GM18526 (cell line): ENCODE measurements around the gene GSTO1.

ENCODE experiments used
- POLR2A ChIP-seq: IDR thresholded peaks from 3 replicates; pipeline ENCODE4 v1.6.1; 2011; ENCODE audit not compliant: insufficient read length; ENCODE audit errors: extremely low read depth

The GSTO1 gene

DNA sequence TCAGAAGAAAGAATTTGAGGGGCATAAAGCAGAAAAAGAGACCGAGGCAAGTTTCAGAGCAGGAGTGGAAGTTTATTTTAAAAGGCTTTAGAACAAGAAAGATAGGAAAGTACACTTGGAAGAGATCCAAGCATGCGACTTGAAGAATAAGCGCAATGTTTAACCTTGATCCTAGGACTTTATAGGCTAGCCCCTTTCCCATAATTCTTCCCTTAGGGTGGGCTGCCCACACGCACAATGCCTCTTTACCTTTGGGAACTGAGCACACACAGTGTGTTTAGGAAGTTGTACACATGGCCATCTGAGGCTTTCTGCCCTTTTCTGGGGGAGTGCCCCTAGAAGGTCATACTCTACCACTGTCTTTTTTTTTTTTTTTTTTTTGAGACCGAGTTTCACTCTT is 11.2 kb upstream of the GSTO1 start:
- no peak for TF ChIP-seq POLR2A

DNA sequence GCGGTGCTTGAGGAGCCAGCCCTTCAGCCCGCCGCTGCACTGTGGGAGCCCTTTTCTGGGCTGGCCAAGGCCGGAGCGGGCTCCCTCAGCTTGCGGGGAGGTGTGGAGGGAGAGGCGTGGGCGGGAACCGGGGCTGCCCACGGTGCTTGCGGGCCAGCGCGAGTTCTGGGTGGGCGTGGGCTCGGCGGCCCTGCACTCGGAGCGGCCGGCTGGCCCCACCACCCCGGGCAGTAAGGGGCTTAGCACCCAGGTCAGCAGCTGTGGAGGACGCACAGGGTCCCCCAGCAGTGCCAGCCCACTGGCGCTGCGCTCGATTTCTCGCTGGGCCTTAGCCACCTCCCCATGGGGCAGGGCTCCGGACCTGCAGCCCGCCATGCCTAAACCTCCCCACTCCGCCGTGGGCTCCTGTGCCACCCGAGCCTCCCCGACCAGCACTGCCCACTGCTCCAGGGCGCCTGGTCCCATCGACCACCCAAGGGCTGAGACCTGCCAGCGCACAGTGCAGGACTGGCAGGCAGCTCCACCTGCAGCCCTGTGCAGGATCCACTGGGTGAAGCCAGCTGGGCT is 9.5 kb upstream of the GSTO1 start:
- no peak for TF ChIP-seq POLR2A

DNA sequence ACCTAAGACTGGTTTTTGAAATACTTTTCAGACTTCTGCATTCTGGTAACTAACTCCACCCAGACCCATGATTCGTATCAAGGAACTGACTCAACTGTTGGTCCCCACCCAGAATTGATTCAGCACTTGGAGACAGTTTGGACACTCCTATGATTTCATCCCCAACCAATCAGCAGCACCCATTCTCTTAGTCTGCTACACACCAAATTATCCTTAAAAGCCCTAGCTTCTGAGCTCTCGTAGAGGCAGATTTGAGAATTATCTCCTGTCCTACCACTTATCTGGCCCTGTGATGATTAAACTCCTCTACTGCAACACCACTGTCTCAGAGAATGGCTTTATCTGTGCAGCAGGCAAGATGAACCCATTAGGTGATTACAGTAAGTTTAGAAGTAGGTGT is 7.7 kb upstream of the GSTO1 start:
- TF ChIP-seq POLR2A, result no peak

DNA sequence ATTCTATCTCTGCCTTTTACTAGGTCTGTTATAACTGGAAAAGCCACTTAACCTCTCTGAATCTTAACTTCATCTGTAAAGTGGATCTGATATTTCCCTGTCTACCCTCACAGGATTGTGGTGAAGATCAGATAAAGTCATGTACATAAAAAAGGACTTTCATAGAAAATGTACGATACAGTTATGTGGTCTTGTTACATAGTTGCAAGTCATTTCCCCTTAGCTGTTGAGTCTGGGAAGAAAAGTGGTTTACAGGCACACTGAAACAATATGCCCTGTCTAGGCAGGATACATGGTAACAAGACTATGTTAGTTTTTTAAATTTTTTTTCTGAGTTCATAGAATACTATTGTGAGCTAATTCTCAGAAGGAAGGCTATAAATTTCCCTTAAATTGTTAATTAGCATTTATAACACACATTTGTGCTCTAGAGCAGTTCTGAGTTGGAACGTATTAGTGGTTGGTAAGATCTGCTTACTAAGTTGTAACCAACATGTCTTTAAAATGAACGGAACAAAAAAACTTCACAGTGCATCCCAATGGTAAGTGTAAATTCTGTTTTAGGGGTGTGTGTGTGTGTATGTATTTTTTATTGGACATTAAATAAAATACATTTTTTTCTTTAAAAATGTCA is 7.1 kb upstream of the GSTO1 start:
- no peak for TF ChIP-seq POLR2A

DNA sequence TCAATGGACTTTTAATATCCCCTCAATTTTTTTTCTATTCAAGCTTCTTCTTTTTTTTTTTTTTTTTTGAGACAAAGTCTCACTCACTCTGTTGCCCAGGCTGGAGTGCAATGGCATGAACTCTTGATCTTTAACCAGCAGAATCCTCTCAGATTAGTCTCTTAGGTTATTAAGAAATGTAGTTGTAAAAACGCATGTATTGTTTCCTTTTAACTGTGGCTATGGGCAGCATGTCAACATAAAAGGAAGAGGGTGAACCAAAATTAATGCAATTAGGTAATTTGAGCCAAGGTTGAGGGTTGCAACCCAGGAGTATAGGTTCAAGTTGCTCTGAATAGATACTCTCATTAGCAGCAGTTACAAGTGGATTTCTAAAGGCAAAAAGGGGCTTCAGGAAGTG is 4.3 kb upstream of the GSTO1 start:
- TF ChIP-seq POLR2A, result no peak

DNA sequence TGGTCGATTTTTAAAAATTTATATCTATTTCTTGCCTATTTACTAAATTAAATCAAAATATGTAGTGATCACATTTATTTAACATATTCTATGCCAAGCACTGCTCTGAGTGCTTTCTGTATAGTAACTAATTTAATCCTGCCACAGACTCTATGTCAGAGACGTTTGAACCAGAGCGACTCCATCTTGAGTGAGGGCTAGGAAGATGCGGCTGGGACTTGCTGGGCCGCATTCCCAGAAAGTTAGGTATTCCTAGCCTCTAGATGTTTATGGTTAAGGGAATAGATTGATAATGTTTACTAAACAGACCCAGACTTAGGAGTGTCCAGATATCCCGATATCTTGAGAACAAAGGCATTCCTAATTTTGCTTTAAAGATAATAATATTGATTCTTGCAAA is 3.2 kb upstream of the GSTO1 start:
- no peak for TF ChIP-seq POLR2A

DNA sequence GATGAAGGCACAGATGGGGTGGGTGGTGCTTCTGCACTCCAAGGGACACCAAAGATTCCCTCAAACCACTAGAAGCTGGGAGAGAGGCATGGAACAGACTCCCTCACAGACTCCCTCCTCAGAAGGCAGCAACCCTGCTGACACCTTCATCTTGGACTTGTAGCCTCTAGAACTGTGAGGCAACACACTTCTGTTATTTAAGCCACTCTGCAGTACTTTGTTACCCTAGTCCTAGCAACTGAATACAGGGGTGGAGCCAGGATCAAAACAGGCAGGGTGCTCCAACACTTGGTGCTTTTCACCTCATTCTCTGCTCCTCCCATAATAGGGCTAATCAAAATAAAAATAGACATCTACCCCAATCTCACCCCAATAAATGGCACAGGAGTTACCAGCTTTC is 2.3 kb upstream of the GSTO1 start:
- TF ChIP-seq POLR2A, result no peak

DNA sequence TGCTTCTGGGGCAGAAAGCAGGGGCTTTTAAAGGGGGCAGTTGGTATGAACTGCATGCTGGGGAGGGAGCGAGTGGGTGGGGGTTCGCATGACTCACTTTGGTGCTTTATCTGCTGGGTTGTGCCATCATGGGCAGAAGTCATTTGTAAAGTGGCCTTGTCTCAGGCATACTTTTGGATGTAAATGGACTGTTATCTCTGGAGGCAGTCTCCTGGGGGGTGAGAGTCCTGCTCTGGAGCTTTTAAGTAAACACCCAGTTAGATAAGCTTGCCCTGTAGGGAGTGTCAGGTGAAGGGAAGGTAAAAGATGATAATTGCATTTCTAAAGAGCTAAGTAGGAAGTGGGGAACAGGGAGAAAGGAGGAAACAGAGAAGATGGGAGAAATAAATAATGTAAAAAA is 1.6 kb upstream of the GSTO1 start:
- TF ChIP-seq POLR2A, result no peak

DNA sequence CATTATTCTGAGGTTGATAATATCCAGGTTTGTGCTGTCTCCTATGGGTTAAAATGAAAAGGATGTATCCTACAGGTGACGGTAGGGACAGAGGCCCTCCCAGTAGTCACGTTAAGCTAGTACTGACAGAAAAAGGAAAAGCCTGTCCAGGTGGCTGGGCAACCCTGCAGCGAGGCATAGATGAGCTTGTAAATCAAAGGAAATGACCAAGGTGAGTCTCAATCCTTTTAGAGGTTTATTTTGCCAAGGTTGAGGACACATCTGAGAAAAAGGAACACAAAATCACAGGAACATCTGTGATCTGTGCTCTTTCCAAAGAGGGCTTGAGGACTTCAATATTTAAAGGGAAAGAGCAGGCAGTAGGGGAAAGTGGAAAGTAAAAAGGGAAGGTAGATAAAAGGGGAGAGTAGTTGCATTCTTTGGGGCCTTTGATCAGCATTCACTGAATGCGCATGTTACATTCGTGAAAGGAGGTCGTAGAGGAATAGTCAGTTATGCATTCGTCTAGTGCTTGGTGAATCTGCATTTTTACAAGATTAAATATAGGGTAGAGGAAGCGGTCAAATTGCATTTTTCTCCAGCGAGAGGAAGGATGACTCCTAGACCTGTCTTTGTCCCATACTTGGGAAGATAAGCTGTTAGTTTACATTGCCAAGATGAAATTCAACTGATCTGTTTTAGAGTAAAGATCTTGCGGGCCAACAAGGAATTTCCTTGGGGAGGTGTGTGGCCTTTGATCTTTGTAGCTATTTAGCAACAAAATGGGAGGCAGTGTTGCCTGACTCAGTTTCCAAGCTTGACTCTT is 884 bp upstream of the GSTO1 start:
- TF ChIP-seq POLR2A, result no peak

DNA sequence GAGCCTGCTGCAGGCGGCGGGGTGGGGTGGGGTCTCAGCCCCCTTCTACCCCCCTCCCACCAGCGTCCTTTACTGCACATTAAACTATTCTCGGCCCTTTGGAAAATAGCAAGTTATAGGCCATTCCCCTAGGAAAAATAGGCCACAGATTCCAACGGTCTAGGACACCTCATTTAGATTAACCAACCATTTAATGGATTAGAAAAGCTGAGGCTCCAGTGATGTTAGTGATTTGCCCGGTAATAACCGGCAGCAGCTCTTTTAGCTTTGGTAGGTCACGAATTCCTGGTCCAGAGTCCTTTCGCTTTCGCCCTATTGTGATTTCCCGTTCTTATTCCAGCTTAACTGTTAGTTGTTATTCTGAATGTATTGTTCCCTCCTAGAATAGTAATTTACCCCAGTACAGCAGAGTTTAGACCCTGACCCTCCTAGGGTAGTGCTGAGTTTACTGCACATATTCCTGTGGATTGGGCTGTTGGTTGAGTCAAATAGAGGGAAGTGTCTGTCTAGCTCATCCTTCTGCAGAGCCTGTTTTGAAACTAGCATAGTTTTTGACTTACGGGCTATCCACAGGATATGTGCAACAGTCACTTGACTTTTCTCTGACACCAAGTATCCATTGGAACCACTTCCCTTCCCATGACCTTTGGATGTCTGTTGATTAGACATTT is 754 bp downstream of the GSTO1 start:
- no peak for TF ChIP-seq POLR2A

DNA sequence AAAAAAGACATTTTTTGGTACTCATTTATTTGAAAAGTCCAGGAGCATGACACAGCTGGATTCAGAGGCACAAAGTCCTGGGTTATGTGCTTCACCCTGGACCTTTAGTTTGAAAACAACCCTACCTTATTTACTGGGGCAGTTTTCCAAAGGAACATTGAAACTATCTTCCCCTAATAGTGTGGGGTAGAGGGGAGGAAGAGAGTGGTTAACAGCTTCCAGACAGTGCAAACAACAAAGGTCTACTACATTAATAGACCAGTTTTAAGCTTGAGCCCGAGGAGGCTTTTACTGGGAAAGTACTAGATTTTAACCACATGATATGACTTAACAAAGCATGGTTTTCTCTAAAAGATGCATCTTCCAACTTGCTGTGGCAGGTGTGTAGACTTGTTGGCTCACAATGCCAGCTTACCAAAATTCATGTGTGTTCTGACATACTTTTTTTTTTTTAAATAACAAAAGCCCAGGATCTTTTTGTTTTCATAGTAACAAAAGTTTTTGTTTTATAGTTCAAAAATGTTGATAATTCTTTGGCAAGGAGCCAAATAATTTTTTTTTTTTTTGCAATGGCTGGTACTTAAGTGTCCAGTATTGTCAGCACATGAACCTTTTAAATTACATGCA is 1.8 kb downstream of the GSTO1 start:
- TF ChIP-seq POLR2A, result no peak

DNA sequence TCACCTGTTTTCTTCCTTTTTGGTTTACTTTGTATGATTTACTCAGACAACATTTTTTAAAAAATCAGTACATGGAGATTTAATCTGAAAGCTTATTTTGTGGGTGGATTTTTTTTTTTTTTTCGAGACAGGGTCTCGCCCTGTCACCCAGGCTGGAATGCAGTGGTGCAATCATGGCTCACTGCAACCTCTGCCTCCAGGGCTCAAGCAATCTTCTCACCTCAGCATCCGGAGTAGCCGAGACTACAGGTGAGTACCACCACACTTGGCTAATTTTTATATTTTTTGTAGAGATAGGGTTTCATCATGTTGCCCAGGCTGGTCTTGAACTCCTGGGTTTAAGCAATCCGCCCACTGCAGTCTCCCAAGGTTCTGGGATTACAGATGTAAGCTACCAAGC is 2.5 kb downstream of the GSTO1 start:
- no peak for TF ChIP-seq POLR2A

DNA sequence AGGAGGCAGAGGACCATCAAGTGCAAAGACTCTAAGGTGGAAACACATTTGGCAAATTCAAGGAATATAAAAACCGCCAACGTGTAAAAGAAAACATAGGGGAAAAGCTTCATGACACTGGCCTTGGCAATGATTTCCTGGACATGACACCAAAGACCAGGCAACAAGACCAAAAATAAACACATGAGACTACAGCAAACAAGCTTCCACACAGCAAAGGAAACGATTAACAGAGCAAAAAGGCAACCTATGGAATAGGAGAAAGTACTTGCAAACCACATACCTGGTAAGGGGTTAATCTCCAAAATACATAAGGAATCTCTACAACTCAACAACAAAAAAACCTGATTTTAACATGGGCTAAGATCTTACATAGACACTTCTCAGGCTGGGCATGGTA is 3.5 kb downstream of the GSTO1 start:
- no peak for TF ChIP-seq POLR2A

DNA sequence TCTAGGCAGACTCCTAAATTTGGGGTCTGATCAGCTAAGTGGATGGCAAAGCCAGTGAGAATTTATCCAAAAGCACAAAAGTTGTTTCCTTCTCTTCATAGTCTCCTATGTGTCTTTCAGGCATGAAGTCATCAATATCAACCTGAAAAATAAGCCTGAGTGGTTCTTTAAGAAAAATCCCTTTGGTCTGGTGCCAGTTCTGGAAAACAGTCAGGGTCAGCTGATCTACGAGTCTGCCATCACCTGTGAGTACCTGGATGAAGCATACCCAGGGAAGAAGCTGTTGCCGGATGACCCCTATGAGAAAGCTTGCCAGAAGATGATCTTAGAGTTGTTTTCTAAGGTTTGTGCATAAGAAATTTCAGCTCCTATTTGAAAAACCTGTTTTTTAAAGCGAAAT is 4.8 kb downstream of the GSTO1 start:
- TF ChIP-seq POLR2A, result no peak

DNA sequence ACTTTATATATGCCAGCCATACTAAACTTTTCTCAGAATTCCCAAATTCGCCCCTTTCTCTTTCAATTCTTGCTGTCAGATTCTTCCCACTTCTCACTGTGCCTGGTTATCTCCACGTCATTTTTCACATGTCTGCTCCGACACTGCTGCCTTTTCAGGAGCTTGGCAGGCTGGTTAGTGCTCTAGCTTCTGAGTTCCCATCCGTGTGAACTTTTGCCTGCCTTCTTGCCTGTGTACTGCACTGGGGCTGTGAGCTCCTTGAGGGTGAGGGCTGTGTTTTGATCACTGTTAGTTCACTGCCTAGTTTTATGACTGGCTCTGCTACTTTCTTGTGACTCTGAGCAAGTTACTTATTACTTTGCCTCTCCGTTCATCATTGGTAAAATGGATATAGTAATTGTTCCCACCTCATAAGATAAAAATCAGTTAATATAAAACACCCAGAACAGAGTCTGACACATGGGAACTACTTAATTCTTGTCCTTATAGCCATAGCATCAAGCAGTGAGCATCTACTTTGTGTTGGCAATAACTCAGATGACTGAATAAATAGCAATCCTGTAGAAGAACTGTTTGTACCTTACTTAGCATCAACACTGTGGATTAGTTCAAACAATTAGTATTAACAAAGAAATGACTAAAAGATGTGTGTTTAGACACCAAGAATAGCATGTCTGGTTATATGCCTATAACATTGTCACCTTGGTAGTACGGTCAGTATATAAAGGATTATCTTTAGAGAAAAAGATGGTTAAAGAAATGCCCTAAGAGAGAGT is 5.5 kb downstream of the GSTO1 start:
- no peak for TF ChIP-seq POLR2A
